ENCODE data around the gene ZDHHC5. TPM values are rescaled to one million over a fixed set of nuclear protein-coding genes. Genes with fewer than 3 reads are reported as not detected.
"Not testable (repeated sequence)": the region's sequence is repeated elsewhere in the genome, so short reads cannot be mapped to it uniquely, and the experiment has no call there.

The ZDHHC5 gene
- total RNA-seq, 4 donors from 2014 or later: 34.3 to 52.1 (median 45.8) TPM

DNA sequence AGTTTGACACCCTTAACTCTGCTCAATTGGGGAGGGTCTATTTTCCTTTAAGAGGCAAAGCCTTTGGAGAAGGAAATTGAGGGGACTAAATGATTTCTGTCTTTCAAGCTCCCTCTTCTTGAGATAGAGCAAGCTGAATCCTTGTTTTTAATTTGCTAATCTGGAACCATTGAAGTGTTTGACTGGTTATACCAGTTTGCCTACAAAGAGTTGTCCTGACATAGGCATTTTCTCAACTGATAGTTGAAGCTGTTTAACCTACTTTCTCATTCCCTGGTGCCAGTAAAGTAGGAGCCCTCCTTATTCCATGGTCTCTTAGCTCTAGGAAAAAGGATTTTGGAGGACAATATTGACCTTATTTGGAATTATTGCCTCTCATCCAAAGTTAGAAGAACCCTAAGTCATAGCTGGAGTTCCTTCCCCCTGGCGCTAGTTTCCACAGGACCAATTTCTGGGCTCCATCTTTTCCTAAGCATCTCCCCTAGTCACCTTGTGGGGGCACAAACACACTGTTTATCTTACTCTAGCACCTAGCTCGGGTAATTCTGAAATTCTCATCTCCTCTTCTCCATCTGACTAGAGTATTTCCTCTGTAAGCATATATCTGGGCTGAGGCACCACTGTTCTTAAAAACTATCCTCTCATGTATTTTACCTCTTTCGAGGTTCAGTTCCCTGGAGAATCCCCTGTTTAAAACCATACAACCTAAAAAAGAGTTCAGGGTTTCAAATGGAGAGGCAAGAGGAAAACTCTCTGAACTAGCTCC is 7.4 kb downstream of the ZDHHC5 start:
- TF ChIP-seq, protein P1, sequence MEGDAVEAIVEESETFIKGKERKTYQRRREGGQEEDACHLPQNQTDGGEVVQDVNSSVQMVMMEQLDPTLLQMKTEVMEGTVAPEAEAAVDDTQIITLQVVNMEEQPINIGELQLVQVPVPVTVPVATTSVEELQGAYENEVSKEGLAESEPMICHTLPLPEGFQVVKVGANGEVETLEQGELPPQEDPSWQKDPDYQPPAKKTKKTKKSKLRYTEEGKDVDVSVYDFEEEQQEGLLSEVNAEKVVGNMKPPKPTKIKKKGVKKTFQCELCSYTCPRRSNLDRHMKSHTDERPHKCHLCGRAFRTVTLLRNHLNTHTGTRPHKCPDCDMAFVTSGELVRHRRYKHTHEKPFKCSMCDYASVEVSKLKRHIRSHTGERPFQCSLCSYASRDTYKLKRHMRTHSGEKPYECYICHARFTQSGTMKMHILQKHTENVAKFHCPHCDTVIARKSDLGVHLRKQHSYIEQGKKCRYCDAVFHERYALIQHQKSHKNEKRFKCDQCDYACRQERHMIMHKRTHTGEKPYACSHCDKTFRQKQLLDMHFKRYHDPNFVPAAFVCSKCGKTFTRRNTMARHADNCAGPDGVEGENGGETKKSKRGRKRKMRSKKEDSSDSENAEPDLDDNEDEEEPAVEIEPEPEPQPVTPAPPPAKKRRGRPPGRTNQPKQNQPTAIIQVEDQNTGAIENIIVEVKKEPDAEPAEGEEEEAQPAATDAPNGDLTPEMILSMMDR (IDR thresholded peaks at IDR 0.05): no peak
- TF ChIP-seq POLR2A (IDR thresholded peaks at IDR 0.05) (no peak), POLR2AphosphoS5 (IDR thresholded peaks at IDR 0.05) (no peak), EP300 (IDR thresholded peaks at IDR 0.05) (no peak)
- no peaks in the 10 kb centered on the region for H3K27me3 ChIP-seq
- no peak overlapping the region for H3K27ac ChIP-seq
- H3K4me3 ChIP-seq: no peak overlapping the region
- H3K9me3 ChIP-seq: no peaks in the 10 kb centered on the region
- ATAC-seq: no peak
- WGBS, 2 donors (ENCODE audit: low coverage in 1 of 2): 83 to 87% methylated on average over 3 of the region's 3 CpGs
- peaks cover 0 to 61% of the 10 kb centered on the region in 2 donors for H3K36me3 ChIP-seq
- peaks cover 0 to 43% (median 0%) of the 10 kb centered on the region in 3 donors for H3K4me1 ChIP-seq

DNA sequence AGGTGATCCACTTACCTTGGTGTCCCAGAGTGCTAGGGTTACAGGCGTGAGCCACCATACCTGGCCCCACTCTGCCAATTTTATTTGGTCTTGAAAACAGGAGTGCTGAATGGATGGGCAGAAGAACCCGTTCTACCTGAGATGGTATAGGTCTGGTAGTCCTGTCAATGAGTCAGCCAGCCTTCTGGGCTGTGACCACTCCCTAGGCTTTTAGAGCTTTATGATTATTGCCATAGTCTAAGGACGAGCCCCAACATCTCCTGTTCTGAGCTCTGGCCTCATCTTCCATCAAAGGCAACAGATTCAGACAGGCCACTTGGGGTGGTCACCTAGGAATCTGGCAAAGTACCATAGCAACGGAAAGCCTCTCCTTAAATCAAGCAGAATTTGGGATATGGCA is 11.5 kb downstream of the ZDHHC5 start:
- Histone ChIP-seq H3K9me3 (no peaks in the 10 kb centered on the region), H3K27ac (no peak overlapping the region), H3K27me3 (no peaks in the 10 kb centered on the region), H3K4me3 (no peak overlapping the region), H3K36me3 (peaks cover 0 to 70% of the 10 kb centered on the region in 2 donors), H3K4me1 (peaks cover 0 to 36% (median 0%) of the 10 kb centered on the region in 3 donors)
- ATAC-seq: no peak
- WGBS, 2 donors (ENCODE audit: low coverage in 1 of 2): 100% methylated on average over 2 of the region's 4 CpGs; no CpG with 5 or more reads in 1 of the 2 donors
- TF ChIP-seq POLR2AphosphoS5 (IDR thresholded peaks at IDR 0.05) (no peak), POLR2A (IDR thresholded peaks at IDR 0.05) (no peak), EP300 (IDR thresholded peaks at IDR 0.05) (no peak)
- TF ChIP-seq, protein P1 (IDR thresholded peaks at IDR 0.05): no peak

DNA sequence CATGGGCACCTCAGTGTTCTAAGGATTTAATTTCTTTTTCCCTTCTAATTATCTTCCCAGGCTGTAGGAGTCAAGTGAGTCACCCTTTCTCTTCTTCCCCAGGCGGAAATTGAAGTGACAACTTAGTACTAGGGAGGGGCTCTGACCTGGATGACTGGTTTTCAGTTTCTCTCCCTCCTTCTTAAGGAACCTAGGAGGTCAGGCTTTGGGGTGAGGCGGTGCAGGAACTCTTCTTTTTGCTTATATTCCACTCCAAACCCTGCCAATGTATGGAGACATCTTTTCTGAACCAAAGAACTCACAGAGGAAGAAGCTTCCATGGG is 12.6 kb downstream of the ZDHHC5 start:
- no peak for ATAC-seq
- Histone ChIP-seq H3K9me3 (no peaks in the 10 kb centered on the region), H3K4me1 (peaks cover 0 to 25% (median 0%) of the 10 kb centered on the region in 3 donors), H3K4me3 (no peak overlapping the region), H3K36me3 (peaks cover 0 to 70% of the 10 kb centered on the region in 2 donors), H3K27me3 (no peaks in the 10 kb centered on the region), H3K27ac (no peak overlapping the region)
- TF ChIP-seq, protein P1 (IDR thresholded peaks at IDR 0.05): no peak
- no peak for TF ChIP-seq POLR2A (IDR thresholded peaks at IDR 0.05)
- WGBS, 2 donors (ENCODE audit: low coverage in 1 of 2): 82 to 100% methylated on average over 1 to 2 of the region's 2 CpGs

DNA sequence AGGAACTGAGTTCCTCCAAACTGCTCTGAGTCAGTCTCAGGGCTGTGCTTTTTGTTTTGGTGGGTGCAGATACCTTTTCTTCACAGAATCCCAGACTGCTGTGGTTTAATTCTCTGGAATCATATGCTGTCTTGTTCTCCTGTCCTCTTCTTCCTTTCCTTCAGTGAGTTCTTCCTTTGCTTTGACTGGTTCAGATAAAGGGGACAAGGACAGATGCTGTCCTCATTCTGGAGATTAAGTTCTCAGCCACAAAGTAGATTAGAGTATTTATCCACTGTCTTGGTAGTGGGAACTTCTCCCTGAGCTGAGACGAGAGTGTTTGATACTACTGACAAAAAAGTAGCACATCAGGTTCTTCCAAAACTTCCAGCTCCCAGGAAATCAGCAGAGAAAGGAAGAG is 13.3 kb downstream of the ZDHHC5 start:
- no peaks in the 10 kb centered on the region for H3K27me3 ChIP-seq
- H3K4me1 ChIP-seq: peaks cover 0 to 18% (median 0%) of the 10 kb centered on the region in 3 donors
- H3K9me3 ChIP-seq: no peaks in the 10 kb centered on the region
- 57% methylated on average over 1 of the region's 1 CpG for WGBS, 2 donors (ENCODE audit: low coverage in 1 of 2)
- peaks cover 0 to 70% of the 10 kb centered on the region in 2 donors for H3K36me3 ChIP-seq
- ATAC-seq: no peak
- TF ChIP-seq EP300 (IDR thresholded peaks at IDR 0.05): no peak
- no peak for TF ChIP-seq POLR2AphosphoS5 (IDR thresholded peaks at IDR 0.05)
- TF ChIP-seq POLR2A (IDR thresholded peaks at IDR 0.05): no peak
- TF ChIP-seq, protein P1 (IDR thresholded peaks at IDR 0.05): no peak
- no peak overlapping the region for H3K27ac ChIP-seq
- no peak overlapping the region for H3K4me3 ChIP-seq

DNA sequence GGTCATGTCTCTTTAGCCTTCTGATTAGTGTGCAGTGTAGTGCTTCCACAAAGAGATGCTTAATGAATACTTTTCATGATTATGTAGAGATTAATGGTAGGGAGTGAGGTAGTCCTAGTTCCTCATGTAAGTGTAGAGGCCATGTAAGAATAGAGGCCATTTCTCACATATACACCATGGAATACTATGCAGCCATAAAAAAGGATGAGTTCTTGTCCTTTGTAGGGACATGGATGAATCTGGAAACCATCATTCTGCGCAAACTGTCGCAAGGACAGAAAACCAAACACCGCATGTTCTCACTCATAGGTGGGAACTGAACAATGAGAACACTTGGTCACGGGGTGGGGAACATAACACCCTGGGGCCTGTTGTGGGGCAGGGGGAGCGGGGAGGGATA is 22.6 kb downstream of the ZDHHC5 start:
- not testable (repeated sequence) for H3K27me3 ChIP-seq, H3K27ac ChIP-seq, ATAC-seq, H3K9me3 ChIP-seq, H3K4me1 ChIP-seq, H3K4me3 ChIP-seq
- H3K36me3 ChIP-seq: peaks cover 3 to 100% of the 10 kb centered on the region in 2 donors
- WGBS, 2 donors (ENCODE audit: low coverage in 1 of 2): 97% methylated on average over 5 of the region's 5 CpGs; no CpG with 5 or more reads in 1 of the 2 donors
